Glomerular endothelial cell (primary cell): ENCODE results near the gene SCFD1. TPM values are rescaled to one million over a fixed set of nuclear protein-coding genes. Genes with fewer than 3 reads are reported as not detected.
"Not testable (repeated sequence)": the region's sequence is repeated elsewhere in the genome, so short reads cannot be mapped to it uniquely, and the experiment has no call there.

Source experiments
- DNase-seq: peaks from one replicate; pipeline ENCODE4 v3.0.0-alpha.2; 2011; ENCODE audit warnings: low read depth, low spot score; ENCODE audit errors: extremely low read depth
- total RNA-seq: library from RNA; depleted of rRNA; stranded (reverse); fragments of >200 nt; gene quantifications from 2 replicates; pipeline ENCODE4 v1.2.3, GENCODE V29; 2015

The SCFD1 gene
- total RNA-seq, 1 donor from 2014 or later: 45.0 TPM

DNA sequence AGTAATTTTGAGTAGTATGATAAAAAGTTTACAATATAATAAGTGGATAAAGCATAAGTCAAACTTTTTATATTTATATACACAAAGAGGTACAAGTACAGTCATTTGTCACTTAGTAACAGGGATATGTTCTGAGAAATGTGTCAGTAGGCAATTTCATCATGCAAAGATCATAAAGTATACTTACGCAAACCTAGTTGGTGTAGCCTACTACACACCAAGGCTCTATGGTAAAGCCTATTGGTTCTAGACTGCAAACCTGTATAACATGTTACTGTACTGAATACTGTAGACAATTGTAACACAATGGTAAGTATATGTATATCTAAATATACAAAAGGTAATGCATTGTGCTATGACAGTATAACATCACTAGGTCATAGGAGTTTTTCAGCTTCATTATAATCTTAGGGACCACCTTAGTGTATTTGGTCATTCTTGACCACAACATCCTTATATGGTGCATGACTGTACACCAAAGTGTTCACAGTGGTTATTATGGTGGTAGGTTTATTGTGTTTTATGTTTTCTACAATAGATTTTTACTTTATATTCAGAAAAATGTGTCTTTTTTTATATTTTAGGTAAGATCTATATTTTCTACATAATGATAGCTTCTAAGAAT lies 14.9 kb upstream of the SCFD1 start:
- no peak for DNase-seq

DNA sequence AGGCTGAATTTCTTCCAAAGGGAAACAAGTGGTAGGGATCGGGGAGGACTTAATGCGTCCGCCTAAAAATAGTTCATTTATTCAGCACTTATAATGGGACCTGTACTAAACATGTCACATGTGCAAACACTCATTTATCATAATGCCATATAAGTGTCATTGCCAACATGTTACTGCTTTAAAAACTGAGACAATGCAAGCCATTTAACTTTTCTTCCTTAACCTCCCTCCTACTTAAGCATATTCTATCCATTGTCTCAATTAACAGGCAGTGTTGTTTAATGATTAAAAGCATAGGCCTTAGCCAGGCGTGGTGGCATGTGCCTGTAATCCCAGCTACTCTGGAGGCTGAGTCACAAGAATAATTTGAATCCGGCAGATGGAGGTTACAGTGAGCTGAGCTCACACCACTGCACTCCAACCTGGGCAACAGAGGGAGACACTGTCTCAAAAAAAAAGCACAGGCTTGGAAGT lies 13.5 kb upstream of the SCFD1 start:
- no peak for DNase-seq

DNA sequence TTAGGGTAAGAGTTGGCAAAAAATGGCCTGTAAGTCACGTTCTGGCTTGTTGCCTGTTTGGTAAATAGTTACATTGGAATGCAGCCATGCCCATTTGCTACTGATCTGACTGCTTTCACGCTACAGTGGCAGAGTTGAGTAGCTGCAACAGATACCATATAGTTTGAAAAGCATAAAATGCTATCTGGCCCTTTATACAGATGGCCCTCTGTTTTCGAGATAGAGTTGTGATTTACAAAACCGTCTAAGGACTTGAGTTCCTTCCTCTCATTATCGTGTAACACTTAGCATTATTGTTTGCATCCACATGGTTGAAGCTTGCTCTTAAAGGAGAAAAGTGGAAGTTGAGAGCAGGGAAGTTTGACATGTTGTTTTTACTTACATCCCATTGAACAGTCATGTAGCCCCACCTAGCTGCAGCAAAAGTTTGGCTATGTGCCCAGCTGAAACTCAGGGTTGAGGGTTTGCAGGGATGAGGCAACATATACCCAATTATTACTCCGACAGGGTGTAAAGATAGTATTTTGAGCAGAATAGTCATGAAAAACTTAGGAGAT lies 11.3 kb upstream of the SCFD1 start:
- peak; percentile 47 for DNase-seq

DNA sequence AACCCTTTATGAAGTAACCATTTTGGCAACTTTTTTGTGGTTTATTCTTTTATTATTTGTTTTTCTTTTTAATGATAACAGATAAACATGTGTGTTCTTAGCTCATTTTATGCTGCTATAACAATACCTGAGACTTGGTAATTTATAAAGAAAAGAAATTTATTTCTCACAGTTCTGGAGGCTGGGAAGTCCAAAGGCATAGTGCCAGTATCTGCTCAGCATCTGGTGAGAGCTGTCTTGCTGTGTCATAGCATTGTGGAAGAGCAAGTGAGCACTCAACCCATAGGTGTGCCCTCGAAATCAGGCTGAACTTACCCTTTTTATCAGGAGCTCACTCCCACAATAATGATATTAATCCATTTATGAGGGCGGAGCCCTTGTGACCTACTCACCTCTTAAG lies 8.0 kb upstream of the SCFD1 start:
- no peak for DNase-seq

DNA sequence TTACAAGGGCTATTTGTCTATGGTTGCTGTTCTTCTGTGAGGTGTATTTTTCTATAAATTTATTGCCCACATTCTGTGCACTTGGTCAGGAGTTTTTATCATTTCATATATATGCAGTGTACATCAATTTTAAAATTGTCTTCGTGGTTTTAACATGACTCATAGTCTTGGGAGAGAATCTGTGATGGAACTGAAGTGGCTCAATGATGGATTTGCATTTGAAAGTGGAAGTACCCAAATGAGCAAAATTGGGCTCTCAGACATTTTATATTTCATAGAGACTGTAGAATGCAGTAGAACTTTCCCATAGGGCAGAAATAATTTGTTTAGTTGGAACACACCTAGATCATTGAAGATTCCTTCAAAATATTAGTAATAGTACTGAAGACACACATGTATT lies 1.9 kb upstream of the SCFD1 start:
- no peak for DNase-seq

DNA sequence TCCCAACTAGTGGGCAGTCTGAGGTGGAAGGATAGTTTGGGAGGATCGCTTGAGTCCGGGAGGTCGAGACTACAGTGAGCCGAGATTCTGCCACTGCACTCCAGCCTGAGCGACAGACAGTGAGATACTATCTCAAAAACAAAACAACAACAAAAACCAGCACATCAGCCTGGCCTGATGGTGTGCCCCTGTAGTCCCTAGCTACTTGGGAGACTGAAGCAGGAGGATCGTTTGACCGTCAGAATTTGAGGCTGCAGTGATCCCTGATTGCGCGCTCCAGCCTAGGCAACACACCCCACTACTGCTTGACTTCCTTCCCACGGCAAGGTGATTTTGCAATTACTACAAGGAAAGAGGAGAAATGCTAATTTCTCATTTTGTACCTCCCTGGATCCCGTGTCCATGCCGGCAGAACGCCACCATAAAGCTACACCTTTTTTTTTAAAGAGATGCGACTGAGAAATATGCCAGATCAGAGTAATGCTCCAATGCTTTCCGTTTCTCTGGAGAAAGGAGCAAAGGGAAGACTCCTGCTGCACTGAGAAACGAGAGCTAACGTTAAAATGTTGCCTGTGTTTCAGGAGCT lies 672 bp upstream of the SCFD1 start:
- no peak for DNase-seq

DNA sequence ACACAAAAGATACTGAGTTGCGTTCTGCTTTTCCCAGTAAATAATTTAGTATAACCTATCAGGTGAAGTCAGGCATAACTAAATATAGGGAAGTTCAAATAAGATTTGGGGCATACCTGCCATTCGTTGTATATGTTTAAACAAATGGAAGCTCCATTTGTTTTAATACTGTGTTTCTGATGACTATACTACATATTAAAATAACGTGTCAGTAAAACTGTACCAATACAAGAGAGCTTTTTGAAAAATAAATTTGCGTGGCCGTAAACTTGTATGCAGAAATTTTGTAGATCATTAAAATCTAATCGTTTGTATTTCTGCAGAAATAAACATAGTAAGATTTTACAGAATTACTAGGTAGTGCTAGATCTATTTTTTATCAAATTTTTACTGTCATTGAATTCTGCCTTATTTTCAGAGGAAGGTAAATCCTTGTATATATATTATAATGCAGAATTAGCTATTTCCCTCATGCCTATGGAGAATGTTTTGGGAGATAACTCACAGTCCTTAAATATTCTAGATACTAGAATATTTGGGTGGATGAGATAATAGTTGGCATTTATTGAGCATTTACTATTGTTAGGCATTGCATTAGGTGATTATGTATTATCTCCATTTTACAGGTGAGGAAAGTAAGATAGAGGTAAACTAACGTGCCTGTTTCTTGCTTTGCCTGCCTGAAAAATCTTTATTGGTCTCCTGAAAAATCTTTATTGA lies 1.5 kb downstream of the SCFD1 start:
- no peak for DNase-seq

DNA sequence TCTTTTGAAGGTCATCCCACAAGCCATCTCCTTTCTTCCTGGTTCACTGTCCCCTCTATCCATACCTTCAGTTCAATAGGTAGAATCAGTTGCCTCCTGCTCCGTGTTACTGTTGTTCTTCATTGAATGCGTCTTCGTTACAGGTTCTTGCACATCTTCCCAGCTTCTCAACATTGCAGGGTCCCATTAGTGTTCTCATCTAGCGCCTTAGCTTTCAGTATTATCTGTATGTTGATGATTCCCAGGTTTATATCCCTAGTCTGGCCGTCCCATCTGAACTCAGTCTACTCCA lies 2.0 kb downstream of the SCFD1 start:
- no peak for DNase-seq

DNA sequence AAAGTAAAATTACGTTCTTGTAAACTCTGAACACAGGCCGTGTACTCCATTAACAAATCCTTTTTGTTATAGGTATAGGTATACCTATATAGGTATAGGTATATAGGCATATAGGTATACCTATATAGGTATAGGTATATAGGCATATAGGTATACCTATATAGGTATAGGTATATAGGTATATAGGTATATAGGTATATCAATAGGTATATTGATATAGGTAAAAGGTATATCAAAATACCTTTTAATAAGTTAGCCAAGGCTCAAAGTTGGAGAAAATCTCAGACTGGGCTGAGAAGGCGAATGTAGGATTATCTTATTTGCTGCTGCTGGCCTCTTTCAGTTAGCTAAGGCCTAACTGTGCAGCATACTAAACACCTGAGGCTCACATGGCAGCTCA lies 3.4 kb downstream of the SCFD1 start:
- DNase-seq: no peak

DNA sequence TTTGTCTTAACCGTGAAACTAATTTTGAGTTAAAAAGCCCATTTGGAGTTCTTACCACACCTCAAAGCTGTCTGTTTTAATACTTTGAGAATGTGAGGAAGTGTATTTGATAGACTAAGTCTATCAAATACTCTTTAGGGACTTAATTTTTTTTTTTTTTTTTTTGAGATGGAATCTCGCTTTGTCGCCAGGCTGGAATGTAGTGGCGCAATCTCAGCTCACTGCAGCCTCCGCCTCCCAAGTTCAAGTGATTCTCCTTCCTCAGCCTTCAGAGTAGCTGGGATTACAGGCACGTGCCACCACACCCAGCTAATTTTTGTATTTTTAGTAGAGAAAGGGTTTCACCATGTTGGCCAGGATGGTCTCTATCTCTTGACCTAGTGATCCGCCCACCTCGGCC lies 7.3 kb downstream of the SCFD1 start:
- not testable (repeated sequence) for DNase-seq

DNA sequence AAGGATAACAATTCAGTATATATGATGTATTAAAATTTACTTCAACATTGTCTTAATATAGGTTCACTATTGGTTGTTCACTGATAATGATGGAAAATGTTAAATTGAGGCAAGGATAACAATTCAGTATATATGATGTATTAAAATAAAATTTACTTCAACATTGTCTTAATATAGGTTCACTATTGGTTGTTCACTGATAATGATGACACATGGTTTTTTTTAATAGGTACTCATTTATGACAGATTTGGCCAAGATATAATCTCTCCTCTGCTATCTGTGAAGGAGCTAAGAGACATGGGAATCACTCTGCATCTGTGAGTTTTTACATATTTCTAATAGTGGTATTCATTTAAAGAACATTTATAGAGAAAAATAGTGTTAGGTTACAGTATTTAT lies 8.1 kb downstream of the SCFD1 start:
- no peak for DNase-seq

DNA sequence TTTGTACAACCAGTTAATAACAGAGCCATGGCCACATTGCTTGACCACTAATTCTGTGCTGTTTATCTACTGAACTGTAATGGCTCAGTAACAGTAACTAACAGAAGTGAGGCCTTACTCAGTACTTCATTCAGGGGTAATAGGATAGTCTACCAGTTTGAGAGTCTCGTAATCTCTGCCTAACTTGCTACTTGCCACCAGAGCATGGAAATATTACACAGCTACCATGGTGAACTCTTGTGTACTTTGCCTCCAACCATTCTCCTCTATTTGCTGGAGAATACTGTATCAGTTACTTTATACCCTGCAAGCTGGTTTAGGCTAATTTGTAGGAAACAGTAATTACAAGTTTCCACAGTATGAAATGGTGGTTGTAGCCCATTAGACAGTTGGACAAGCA lies 10.6 kb downstream of the SCFD1 start:
- no peak for DNase-seq

DNA sequence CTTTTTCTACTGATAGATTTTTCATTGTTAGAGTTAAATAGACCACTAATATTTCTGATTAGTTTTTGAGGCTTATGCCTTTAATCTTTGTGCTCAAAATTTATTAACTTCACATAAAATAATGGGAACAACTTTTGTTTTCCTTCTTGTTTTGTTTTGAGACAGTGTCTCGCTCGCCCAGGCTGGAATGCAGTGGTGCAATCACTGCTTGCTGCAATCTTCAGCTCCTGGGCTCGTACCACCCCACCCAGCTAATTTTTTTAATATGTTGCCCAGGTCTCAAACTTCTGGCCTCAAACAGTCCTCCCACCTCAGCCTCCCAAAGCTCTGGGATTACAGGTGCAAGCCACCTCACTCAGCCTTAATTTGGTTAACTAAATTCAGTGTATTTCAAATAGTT lies 16.8 kb downstream of the SCFD1 start:
- no peak for DNase-seq

DNA sequence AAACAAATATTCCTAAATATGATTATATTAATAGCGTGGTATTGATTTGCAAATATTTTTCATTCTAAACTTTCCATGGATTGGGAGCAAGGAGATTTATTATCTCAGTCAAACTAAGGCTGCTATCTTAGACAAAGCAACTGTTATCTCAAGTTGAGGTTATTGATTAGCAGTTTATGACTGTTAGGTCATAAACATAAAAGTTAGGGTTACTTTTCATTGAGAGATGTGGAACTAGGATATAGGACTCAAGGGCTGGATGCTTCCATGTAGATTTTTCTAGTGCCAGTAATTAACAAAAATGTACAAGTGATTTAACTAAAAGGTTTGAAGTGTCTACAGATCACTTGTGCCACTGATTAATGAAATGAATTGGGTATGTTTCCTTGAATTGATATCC lies 19.1 kb downstream of the SCFD1 start:
- no peak for DNase-seq

DNA sequence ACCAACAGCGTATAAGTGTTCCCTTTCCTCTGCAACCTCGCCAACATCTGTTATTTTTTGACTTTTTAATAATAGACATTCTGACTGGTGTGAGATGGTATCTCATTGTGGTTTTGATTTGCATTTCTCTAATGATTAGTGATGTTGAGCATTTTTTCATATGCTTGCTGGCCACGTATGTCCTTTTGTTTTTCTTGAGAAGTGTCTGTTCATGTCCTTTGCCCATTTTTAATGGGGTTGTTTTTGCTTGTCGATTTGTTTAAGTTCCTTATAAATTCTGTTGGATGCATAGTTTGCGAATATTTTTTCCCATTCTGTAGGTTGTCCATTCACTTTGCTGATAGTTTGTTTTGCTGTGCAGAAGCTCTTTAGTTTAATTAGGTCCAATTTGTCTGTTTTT lies 22.3 kb downstream of the SCFD1 start:
- DNase-seq: not testable (repeated sequence)

DNA sequence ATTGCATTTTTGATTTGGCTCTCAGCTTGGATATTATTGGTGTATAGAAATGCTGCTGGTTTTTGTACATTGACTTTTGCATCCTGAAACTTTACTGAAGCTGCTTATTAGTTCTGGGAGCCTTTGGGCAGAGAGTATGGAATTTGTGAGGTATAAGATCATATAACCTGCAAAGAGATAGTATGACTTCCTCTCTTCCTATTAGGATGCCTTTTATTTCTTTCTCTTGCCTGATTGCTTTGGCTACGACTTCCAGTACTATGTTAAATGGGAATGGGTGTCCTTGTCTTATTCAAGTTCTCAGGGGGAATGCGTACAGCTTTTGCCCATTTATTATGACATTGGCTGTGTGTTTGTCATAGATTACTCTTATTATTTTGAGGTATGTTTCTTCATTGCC lies 23.5 kb downstream of the SCFD1 start:
- DNase-seq: no peak

DNA sequence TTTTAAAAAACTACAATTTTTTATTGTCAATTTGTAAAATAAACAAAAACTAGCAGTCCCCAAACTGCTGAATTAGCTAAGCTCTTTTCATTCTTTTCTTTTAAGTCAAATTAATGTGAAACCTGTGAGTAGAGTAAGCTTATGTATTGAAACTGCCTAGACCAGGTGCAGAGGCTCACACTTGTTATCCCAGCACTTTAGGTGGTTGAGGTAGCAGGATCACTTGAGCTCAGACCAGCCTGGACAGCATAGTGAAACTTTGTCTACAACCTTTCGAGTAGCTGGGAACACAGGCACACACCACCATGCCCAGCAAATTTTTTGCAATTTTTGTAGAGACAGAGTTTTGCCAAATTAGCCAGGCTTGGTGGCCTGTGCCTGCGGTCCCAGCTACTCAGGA lies 26.4 kb downstream of the SCFD1 start:
- no peak for DNase-seq

DNA sequence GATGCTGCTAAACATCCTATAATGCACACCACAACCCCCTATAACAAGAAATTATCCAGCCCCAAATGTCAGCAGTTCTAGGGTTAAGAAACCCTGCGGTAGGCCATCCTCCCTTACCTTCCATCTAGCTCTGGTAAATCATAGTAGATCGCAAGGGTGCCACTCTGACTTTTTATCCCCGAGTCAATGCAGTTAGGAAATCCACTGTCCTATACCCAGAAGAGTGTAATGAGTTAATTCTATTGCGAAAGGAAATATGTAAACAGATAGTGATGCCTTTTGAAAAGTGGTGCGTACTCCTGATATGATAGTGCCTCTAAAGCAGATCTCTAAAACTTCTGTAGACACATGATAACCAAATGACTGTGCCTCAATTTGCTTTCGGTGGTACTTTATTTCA lies 29.8 kb downstream of the SCFD1 start:
- DNase-seq: no peak

DNA sequence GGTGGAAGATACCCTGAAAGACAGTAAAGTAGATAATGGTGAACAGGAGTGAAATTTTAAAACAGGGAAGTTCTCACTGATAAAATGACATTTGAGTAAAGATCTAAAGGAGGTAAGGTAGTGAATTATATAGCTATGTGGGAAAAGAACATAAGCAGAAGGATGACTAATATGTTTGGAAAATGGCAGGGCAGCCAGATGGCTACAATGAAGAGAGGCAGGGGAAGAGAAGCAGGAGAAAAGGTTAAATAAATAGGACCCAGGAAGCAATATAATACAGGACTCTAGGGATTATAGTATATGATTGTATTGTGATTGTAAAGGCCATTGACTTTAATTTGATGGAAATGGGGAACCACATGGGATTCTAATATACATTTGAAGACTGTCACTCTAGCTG lies 33.0 kb downstream of the SCFD1 start:
- no peak for DNase-seq

DNA sequence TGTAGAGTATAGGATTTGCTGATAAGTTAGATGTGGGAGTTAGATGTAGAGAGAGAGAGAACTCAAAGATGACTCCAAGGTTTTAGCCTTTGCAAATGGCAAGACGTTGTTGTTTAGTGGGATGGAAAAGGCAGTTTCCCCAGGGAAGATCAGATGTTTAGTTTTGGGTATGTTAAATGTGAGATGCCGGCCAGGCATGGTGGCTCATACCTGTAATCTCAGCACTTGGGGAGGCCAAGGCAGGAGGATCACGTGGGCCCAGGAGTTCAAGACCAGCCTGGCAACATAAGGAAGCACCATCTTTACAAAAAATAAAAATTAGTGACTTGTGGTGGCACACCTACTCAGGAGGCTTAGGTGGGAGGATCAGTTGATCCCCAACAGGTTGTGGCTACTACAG lies 33.5 kb downstream of the SCFD1 start:
- DNase-seq: no peak

DNA sequence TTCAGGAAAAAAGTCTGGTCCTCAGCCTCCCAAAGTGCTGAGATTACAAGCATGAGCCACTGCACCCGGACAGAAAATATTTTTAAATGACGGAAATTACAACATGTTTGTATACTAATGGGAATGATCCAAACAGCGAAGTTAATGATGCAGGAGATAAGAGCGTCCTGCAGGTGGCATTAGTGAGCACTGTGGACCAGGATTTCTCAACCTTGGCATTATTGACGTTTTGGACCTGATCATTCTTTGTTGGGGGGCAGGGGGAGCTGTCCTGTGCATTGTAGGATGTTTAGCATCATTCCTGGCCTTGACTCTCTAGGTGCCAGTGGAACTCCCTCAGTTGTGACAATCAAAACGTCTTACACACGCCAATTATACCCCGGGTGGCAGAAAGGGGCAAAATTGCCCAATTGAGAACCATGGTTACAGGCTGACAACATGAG lies 34.1 kb downstream of the SCFD1 start:
- peak; percentile 14 for DNase-seq

DNA sequence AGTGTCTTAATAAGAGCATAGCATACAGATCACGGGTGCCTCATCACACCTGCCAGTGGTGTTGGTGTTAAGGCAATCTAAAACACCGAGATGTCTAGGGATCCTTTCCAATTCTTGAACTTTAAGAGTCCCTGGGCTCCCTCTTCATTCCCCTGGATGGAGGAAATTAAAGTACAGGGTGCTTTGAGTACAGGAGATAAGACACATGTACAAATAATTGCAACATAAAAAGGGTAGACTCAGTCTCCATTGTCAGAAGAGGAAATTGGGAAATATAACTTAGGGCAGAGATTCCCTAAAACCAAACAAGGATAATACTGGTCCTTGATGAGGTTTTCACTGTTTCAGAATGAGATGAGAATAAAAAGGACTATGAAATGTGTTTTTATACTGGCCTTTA lies 34.9 kb downstream of the SCFD1 start:
- DNase-seq: no peak
